GM19023 (cell line): Measurements from ENCODE around the gene MYADM.

ENCODE experiments used
- ATAC-seq: cut with Tn5 transposase; IDR thresholded peaks from one replicate; pipeline ENCODE4 v1.9.1; 2021; ENCODE audit warnings: mild to moderate bottlenecking, moderate library complexity; ENCODE audit not compliant: unreplicated experiment

Gene MYADM

GRCh38 chr19:53909471-53910169 lies 41.9 kb downstream of the MYADM start:
- no peak for ATAC-seq

- no peak for ATAC-seq
Observed at GRCh38 chr19:53910170-53910518, 42.5 kb downstream of the MYADM start.

- ATAC-seq = no peak
Observed at GRCh38 chr19:53912653-53913052, 45.0 kb downstream of the MYADM start.

GRCh38 chr19:53915000-53915399 lies 47.3 kb downstream of the MYADM start:
- ATAC-seq = no peak

GRCh38 chr19:53916004-53916403 lies 48.3 kb downstream of the MYADM start:
- no peak for ATAC-seq

- no peak for ATAC-seq
Observed at GRCh38 chr19:53917356-53917755, 49.7 kb downstream of the MYADM start.
